ENCODE data around the gene NAP1L1. TPM values are rescaled to one million over a fixed set of nuclear protein-coding genes. Genes with fewer than 3 reads are reported as not detected.

NAP1L1 gene
- total RNA-seq, 4 donors from 2014 or later, result 389 to 540 (median 445) TPM

GRCh38 chr12:76111209-76111749 is 26.8 kb upstream of the NAP1L1 start:
- H3K4me3 ChIP-seq, result no peak overlapping the region
- WGBS, result no CpG with 5 or more reads among the region's 1 CpG
- no peaks in the 10 kb centered on the region for H3K4me1 ChIP-seq
- H3K27ac ChIP-seq (replicated peaks in 1 of 4), result no peak overlapping the region
- no peaks in the 10 kb centered on the region for H3K27me3 ChIP-seq
- no peaks in the 10 kb centered on the region for H3K36me3 ChIP-seq
- TF ChIP-seq CTCF (IDR thresholded peaks at IDR 0.05) (no peak), POLR2A (IDR thresholded peaks at IDR 0.05; ENCODE audit: low read depth) (no peak), EP300 (IDR thresholded peaks at IDR 0.05) (no peak), POLR2AphosphoS5 (IDR thresholded peaks at IDR 0.05) (no peak)
- DNase-seq (ENCODE audit: extremely low spot score), result no peak
- intact Hi-C loops (cut with DNase I), result no loop called here
- no peaks in the 10 kb centered on the region for H3K9me3 ChIP-seq

- no peaks in the 10 kb centered on the region for H3K27me3 ChIP-seq
- no peak for TF ChIP-seq POLR2AphosphoS5 (IDR thresholded peaks at IDR 0.05)
- TF ChIP-seq EP300 (IDR thresholded peaks at IDR 0.05), result no peak
- no peak for TF ChIP-seq POLR2A (IDR thresholded peaks at IDR 0.05; ENCODE audit: low read depth)
- TF ChIP-seq CTCF (IDR thresholded peaks at IDR 0.05), result no peak
- H3K4me3 ChIP-seq, result no peak overlapping the region
- H3K27ac ChIP-seq (replicated peaks in 1 of 4), result no peak overlapping the region
- no peaks in the 10 kb centered on the region for H3K4me1 ChIP-seq
- intact Hi-C loops (cut with DNase I), result no loop called here
- H3K9me3 ChIP-seq, result no peaks in the 10 kb centered on the region
- no peak for DNase-seq (ENCODE audit: extremely low spot score)
- 77% methylated on average over 4 of the region's 4 CpGs for WGBS
- H3K36me3 ChIP-seq, result no peaks in the 10 kb centered on the region
Measured at GRCh38 chr12:76109879-76110278, 25.4 kb upstream of the NAP1L1 start.

GRCh38 chr12:76108356-76108755 is 23.9 kb upstream of the NAP1L1 start:
- no peaks in the 10 kb centered on the region for H3K36me3 ChIP-seq
- H3K4me1 ChIP-seq, result no peaks in the 10 kb centered on the region
- no peaks in the 10 kb centered on the region for H3K27me3 ChIP-seq
- intact Hi-C loops (cut with DNase I), result no loop called here
- no peaks in the 10 kb centered on the region for H3K9me3 ChIP-seq
- no peak overlapping the region for H3K27ac ChIP-seq (replicated peaks in 1 of 4)
- 94% methylated on average over 3 of the region's 3 CpGs for WGBS
- DNase-seq (ENCODE audit: extremely low spot score), result no peak
- no peak overlapping the region for H3K4me3 ChIP-seq
- TF ChIP-seq POLR2A (IDR thresholded peaks at IDR 0.05; ENCODE audit: low read depth), result no peak
- TF ChIP-seq CTCF (IDR thresholded peaks at IDR 0.05), result no peak

DNA sequence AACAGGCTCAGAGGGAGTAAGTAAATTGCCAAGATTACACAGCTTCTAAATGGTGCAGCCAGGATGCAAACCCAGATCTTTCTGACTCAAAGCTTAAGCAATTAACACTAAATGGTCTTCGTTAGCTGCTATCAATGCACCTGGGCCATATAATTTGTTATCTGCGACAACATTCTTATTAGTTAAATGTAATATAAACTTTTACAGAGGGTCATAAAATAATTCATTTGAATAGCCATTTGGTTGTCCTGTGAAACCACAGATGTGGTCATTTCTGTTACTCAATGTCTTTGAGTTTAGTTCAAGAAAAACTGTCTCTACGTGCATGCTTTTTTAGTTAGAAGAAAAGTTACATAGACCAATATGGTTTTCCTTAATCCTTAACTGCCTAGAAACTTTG is 22.1 kb upstream of the NAP1L1 start:
- Histone ChIP-seq H3K27ac (replicated peaks in 1 of 4) (no peak overlapping the region), H3K9me3 (no peaks in the 10 kb centered on the region), H3K4me1 (no peaks in the 10 kb centered on the region), H3K36me3 (no peaks in the 10 kb centered on the region), H3K27me3 (peaks cover 0 to 3% (median 0%) of the 10 kb centered on the region in 4 donors), H3K4me3 (no peak overlapping the region)
- TF ChIP-seq POLR2AphosphoS5 (IDR thresholded peaks at IDR 0.05), result no peak
- TF ChIP-seq POLR2A (IDR thresholded peaks at IDR 0.05; ENCODE audit: low read depth), result no peak
- TF ChIP-seq EP300 (IDR thresholded peaks at IDR 0.05), result no peak
- no peak for TF ChIP-seq CTCF (IDR thresholded peaks at IDR 0.05)
- WGBS, result 64% methylated on average over 3 of the region's 3 CpGs
- intact Hi-C loops (cut with DNase I), result no loop called here
- DNase-seq (ENCODE audit: extremely low spot score), result no peak

DNA sequence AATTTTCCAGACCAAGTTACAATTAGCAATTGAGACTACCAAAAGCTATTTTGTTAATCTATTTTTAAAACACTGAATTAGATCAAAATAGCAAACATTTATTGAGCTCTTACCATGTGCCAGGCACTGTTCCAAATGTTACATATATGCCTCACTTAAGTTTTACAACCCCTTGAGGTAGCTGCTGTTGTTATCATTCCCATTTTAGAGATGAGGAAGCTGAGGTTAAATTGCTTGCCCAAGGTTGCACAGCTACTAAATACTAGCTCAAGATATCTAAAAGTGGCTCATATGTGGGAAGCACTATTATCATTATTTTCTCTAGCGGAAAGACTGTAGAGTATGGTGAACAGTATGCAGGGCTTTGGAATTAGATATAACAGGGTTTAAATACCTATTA is 19.5 kb upstream of the NAP1L1 start:
- intact Hi-C loops (cut with DNase I), result no loop called here
- Histone ChIP-seq H3K4me3 (no peak overlapping the region), H3K27ac (replicated peaks in 1 of 4) (no peak overlapping the region), H3K4me1 (no peaks in the 10 kb centered on the region), H3K36me3 (no peaks in the 10 kb centered on the region), H3K9me3 (no peaks in the 10 kb centered on the region), H3K27me3 (peaks cover 0 to 4% (median 0%) of the 10 kb centered on the region in 4 donors)
- no peak for DNase-seq (ENCODE audit: extremely low spot score)
- WGBS, result 100% methylated on average over 1 of the region's 1 CpG
- TF ChIP-seq CTCF (IDR thresholded peaks at IDR 0.05), result no peak
- TF ChIP-seq POLR2A (IDR thresholded peaks at IDR 0.05; ENCODE audit: low read depth), result no peak
- TF ChIP-seq EP300 (IDR thresholded peaks at IDR 0.05), result no peak

Measured in esophagus muscularis mucosa (tissue), 4 donors.